GM12873 (cell line): ENCODE results near the gene CBR1.

Experiments used
- TF ChIP-seq, protein P1 (sequence below): IDR thresholded peaks from 2 replicates; pipeline ENCODE4 v1.5.1; 2012; ENCODE audit warnings: low read depth, mild to moderate bottlenecking, moderate library complexity, low read length, control low read depth; ENCODE audit not compliant: insufficient read depth; ENCODE audit errors: missing control alignments

CBR1 gene

DNA sequence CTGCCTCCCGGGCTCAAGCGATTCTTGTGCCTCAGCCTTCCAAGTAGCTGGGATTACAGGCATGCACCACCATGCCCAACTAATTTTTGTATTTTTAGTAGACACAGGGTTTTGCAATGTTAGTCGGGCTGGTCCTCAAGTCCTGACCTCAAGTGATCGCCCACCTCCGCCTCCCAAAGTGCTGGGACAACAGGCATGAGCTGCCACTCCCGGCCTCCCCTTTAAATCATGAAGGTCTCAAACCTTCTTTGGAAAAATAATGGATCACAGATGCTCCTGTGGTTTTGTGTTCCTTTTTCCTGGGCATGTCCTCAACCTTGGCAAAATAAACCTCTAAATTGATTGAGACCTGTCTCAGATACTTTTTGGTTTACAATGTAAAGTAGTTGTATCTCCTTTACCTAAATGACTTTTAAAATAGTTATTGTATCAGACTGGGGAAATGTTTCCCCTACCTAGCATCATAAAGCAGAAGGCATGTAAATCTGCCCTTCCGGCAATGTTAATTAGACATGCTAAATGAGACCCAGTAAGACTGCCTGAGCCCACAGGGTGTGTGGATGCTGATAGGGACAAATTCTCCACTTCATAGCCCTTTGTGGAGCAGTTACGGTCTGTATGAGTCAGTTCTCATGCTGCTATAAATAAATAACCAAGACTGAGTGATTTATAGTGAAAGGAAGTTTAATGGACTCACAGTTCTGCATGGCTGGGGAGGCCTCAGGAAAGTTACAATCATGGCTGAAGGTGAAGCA, 27.8 kb downstream of the CBR1 start:
- TF ChIP-seq, protein P1, sequence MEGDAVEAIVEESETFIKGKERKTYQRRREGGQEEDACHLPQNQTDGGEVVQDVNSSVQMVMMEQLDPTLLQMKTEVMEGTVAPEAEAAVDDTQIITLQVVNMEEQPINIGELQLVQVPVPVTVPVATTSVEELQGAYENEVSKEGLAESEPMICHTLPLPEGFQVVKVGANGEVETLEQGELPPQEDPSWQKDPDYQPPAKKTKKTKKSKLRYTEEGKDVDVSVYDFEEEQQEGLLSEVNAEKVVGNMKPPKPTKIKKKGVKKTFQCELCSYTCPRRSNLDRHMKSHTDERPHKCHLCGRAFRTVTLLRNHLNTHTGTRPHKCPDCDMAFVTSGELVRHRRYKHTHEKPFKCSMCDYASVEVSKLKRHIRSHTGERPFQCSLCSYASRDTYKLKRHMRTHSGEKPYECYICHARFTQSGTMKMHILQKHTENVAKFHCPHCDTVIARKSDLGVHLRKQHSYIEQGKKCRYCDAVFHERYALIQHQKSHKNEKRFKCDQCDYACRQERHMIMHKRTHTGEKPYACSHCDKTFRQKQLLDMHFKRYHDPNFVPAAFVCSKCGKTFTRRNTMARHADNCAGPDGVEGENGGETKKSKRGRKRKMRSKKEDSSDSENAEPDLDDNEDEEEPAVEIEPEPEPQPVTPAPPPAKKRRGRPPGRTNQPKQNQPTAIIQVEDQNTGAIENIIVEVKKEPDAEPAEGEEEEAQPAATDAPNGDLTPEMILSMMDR, result no peak

- TF ChIP-seq, protein P1, result no peak
These were observed 28.3 kb downstream of the CBR1 start for GRCh38 chr21:36098182-36098532.

- TF ChIP-seq, protein P1, result no peak
These were observed 29.2 kb downstream of the CBR1 start for GRCh38 chr21:36099000-36099399.

DNA sequence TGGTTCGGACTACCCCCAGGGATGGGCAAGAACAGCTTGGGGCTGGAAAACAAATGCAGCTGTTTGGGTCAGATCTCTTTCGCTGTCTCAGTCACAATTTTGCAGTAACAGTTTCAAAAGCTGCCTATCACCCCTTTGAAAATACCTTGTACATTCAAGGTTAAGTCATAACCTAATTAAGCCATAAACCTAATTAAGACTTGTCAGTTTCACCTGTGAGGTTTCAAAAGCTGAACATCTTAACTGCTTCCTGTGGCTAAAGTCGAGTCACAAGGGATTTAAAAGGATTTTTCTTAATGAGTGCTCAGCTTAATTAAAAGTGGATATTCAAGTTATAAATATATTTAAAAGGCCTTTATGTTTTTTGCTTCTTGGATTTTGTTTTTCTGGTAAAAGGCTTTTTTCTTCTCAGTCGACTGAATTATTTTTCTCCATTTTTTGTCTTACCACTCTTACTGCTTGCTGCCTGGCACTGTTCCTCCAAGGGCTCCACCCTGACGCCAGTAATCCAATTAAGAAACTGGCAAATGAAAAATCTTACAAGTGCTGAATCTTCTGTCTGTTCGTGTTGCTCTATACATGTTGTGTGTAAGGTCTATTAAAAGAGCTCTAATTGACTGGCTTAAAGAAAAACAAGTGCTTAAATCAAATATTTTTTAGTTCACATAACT, 31.3 kb downstream of the CBR1 start:
- TF ChIP-seq, protein P1, result no peak

- TF ChIP-seq, protein P1, result no peak
These were observed 33.6 kb downstream of the CBR1 start for GRCh38 chr21:36103434-36103833.

DNA sequence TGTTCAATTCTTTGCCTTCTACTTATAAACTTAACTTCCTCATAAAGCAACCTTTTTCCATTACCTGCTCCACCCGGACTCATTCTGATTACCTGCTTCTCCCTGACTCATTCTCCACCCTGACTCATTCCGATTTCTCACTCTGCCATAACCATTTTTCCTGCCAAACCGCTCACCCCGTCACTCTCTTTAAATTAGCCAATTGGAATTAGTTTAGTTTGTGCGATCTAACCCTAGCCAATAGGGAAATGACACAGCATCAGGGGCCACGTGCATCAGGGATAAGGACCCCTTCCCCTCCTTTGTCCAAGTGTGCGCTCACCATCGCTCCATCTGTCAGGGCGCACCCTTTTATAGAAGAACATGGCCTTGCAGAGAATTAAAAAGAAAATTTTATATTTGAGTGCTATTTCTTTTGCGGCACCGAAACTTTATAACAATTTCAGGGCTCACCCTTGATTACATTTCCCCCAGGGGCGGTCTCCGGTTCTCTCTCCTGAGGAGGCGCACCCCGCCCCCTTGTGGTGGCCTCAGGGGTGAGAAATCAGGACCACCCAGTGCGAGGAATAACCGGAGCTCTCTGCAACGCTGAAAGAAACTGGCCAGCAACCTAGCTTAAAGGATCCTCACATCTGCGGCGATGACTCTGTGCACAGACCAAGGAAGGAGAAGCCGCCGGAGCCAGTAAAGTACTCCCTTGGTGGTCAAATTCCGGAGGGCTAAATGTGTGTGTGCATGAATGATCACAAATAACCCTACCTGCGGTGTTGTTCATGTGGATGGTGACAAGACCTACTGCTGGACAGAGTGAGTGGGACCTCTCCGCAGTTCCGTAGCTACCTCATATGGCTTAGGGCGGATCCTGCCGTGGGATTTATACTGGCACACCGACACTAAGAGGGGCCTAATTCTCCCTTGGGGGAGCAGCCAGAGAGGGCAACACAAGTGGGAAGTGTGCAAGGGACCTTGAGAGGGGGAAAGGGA, 34.8 kb downstream of the CBR1 start:
- TF ChIP-seq, protein P1, result peak; percentile 37

GRCh38 chr21:36105327-36105842, 35.6 kb downstream of the CBR1 start:
- TF ChIP-seq, protein P1, result no peak
